HepG2 (cell line): ENCODE measurements around the gene GPR156. TPM values are rescaled to one million over a fixed set of nuclear protein-coding genes. Genes with fewer than 3 reads are reported as not detected.

Experiments used
- ATAC-seq: fragments of 200-7000 bp; cut with Tn5 transposase; 3 replicates; pipeline ENCODE4 v1.9.1; 2020; ENCODE audit warnings: mild to moderate bottlenecking, moderate library complexity
- BruUV-seq: library from RNA; stranded (reverse); fragments of 400-500 nt; replicated peaks from 2 replicates; lab custom pipeline; 2021; lab: Mats Ljungman, UMichigan
- CTCF ChIA-PET: fragments of 300-600 bp; formaldehyde crosslinking; extraction: SDS; loops from one replicate; lab custom pipeline; 2021; ENCODE audit warnings: low total read pairs, inconsistent platforms, low intra/inter-chr PET ratio; lab: Yijun Ruan, JAX
- POLR2A ChIA-PET: fragments of 350-600 bp; sonication (Branson Sonifier 250); formaldehyde crosslinking; loops from one replicate; lab custom pipeline; 2020; ENCODE audit warnings: antibody characterized with exemption, inconsistent platforms; lab: Yijun Ruan, JAX
- DNase-seq: peaks from one replicate; pipeline ENCODE4 v3.0.0-alpha.2; 2015; ENCODE audit warnings: low spot score
- FAIRE-seq: peaks from 3 replicates; lab custom pipeline; 2011; peaks lifted over from hg19 to GRCh38; lab: Jason Lieb, UNC
- H2AFZ ChIP-seq: one replicate; pipeline ENCODE4 v1.6.1; 2011; ENCODE audit warnings: low read length, inconsistent platforms
- H3K27ac ChIP-seq: fragments of 300-600 bp; 3 replicates; pipeline ENCODE4 v1.8.0; 2011; ENCODE audit warnings: mixed run types, mild to moderate bottlenecking, mixed read lengths, low read length, inconsistent platforms; ENCODE audit not compliant: insufficient read depth; ENCODE audit errors: extremely low read length
- H3K27me3 ChIP-seq, 2 experiments: fragments of 200-600 bp in 1 of 2; 2 replicates in 1 of 2; 3 replicates in 1 of 2; pipeline versions ENCODE4 v1.6.0 to v1.8.0; 2011; ENCODE audit warnings: low read length in 2 of 2, mild to moderate bottlenecking in 2 of 2, moderate library complexity in 2 of 2, inconsistent platforms in 1 of 2; ENCODE audit not compliant: insufficient read depth in 2 of 2, control insufficient read depth in 1 of 2
- H3K36me3 ChIP-seq, 2 experiments: fragments of 200-600 bp in 1 of 2; replicated peaks in 1 of 2; 2 replicates in 1 of 2; 3 replicates in 1 of 2; pipeline versions ENCODE4 v1.5.1 to v1.8.0; 2011; ENCODE audit warnings: low read length in 2 of 2, inconsistent platforms in 1 of 2; ENCODE audit not compliant: insufficient read depth in 2 of 2, control insufficient read depth in 1 of 2
- H3K4me1 ChIP-seq: 2 replicates; pipeline ENCODE4 v1.5.1; 2012; ENCODE audit warnings: low read length, inconsistent platforms; ENCODE audit not compliant: insufficient read depth
- H3K4me2 ChIP-seq: 2 replicates; pipeline ENCODE4 v1.6.0; 2011; ENCODE audit warnings: low read depth, low read length, inconsistent platforms
- H3K4me3 ChIP-seq, 3 experiments: fragments of 200-600 bp in 1 of 3; sonication (generic), shearing (Covaris generic) in 1 of 3; replicated peaks in 1 of 3; 2 replicates each; pipeline ENCODE4 v1.5.1; 2011 to 2016; ENCODE audit warnings: low read length in 3 of 3, inconsistent platforms in 2 of 3, low read depth in 2 of 3, mild to moderate bottlenecking in 2 of 3, control low read depth in 1 of 3, mixed read lengths in 1 of 3; ENCODE audit not compliant: insufficient read depth in 1 of 3
- H3K79me2 ChIP-seq: one replicate; pipeline ENCODE4 v1.6.1; 2011; ENCODE audit warnings: low read length, inconsistent platforms; ENCODE audit not compliant: insufficient read depth
- H3K9ac ChIP-seq: 2 replicates; pipeline ENCODE4 v1.6.0; 2011; ENCODE audit warnings: mild to moderate bottlenecking, low read depth, low read length, inconsistent platforms; ENCODE audit not compliant: insufficient read depth
- H3K9me3 ChIP-seq: 2 replicates; pipeline ENCODE4 v1.5.1; 2012; ENCODE audit warnings: mild to moderate bottlenecking, low read length
- H4K20me1 ChIP-seq: 2 replicates; pipeline ENCODE4 v1.6.0; 2011; ENCODE audit warnings: inconsistent platforms, mild to moderate bottlenecking, low read length, moderate library complexity; ENCODE audit not compliant: insufficient read depth
- IRF1 ChIP-seq: sonication (generic); formaldehyde crosslinking; IDR thresholded peaks from 2 replicates; pipeline ENCODE4 v1.4.0; 2020; ENCODE audit warnings: low read depth, mild to moderate bottlenecking, missing genetic modification reagents
- MIER3 ChIP-seq: IDR thresholded peaks from 2 replicates; pipeline ENCODE4 v1.6.1; 2016; ENCODE audit warnings: missing compliant biosample characterization, borderline replicate concordance
- NCOA2 ChIP-seq: sonication (generic); formaldehyde crosslinking; IDR thresholded peaks from 2 replicates; pipeline ENCODE4 v1.8.0; 2022; ENCODE audit warnings: inconsistent platforms
- ZBTB38 ChIP-seq: sonication (generic); formaldehyde crosslinking; IDR thresholded peaks from 2 replicates; pipeline ENCODE4 v1.5.1; 2020; ENCODE audit warnings: mild to moderate bottlenecking, missing genetic modification reagents
- ZKSCAN5 ChIP-seq: sonication (generic); formaldehyde crosslinking; IDR thresholded peaks from 2 replicates; pipeline ENCODE4 v1.5.1; 2020; ENCODE audit warnings: mild to moderate bottlenecking, missing genetic modification reagents
- ZNF280D ChIP-seq: sonication (generic); formaldehyde crosslinking; IDR thresholded peaks from 2 replicates; pipeline ENCODE4 v1.5.1; 2020; ENCODE audit warnings: mild to moderate bottlenecking, missing genetic modification reagents
- ZNF441 ChIP-seq: sonication (generic); formaldehyde crosslinking; IDR thresholded peaks from 2 replicates; pipeline ENCODE4 v1.7.0; 2021; ENCODE audit warnings: missing genetic modification reagents, borderline replicate concordance
- ZNF501 ChIP-seq: sonication (generic); formaldehyde crosslinking; IDR thresholded peaks from 2 replicates; pipeline ENCODE4 v1.5.1; 2020; ENCODE audit warnings: mild to moderate bottlenecking, moderate library complexity, missing genetic modification reagents
- ZNF513 ChIP-seq: sonication (generic); formaldehyde crosslinking; conservative IDR thresholded peaks from 2 replicates; pipeline ENCODE4 v1.5.0; 2020; ENCODE audit warnings: missing genetic modification reagents
- ZNF550 ChIP-seq: sonication (generic); formaldehyde crosslinking; IDR thresholded peaks from 2 replicates; pipeline ENCODE4 v1.4.0; 2020; ENCODE audit warnings: mild to moderate bottlenecking, missing genetic modification reagents, borderline replicate concordance
- ZNF83 ChIP-seq: sonication (generic); formaldehyde crosslinking; IDR thresholded peaks from 2 replicates; pipeline ENCODE4 v1.4.0; 2020; ENCODE audit warnings: missing genetic modification reagents, mild to moderate bottlenecking, borderline replicate concordance
- WGBS: methylation state at CpG from one replicate; pipeline ENCODE4 v1.1.6; 2017; ENCODE audit warnings: low lambda C conversion rate; 5-methylcytosine and 5-hydroxymethylcytosine counted together
- in situ Hi-C: cut with HindIII; loops from 2 replicates; pipeline ENCODE4 v1.10.0; 2017; ENCODE audit warnings: low pct_unique_long_range_greater_than_20kb; ENCODE audit not compliant: extremely low pct_ligation_motif_present
- intact Hi-C: fragments of 100-400 bp; cut with micrococcal nuclease; formaldehyde crosslinking; loops from one replicate; pipeline ENCODE4 v1.10.0; 2022; ENCODE audit not compliant: unreplicated experiment
- polyA plus RNA-seq, 8 experiments: library from polyadenylated mRNA; depleted of rRNA in 3 of 8; stranded (reverse) in 7 of 8; unstranded in 1 of 8; fragments of >200 nt; fragmentation: Illumina TruSeq in 4 of 8; extraction: Trizol in 4 of 8; gene quantifications; 2 replicates each; pipeline versions ENCODE4 v1.2.1 to v1.2.3, GENCODE V29; 2011 to 2016; ENCODE audit warnings: low read depth in 4 of 8, missing spikeins in 1 of 8, mixed read lengths in 1 of 8; ENCODE audit not compliant: insufficient read depth in 1 of 8
- total RNA-seq, 5 experiments: library from RNA; depleted of rRNA; stranded (reverse); fragments of >200 nt; fragmentation: Illumina TruSeq; extraction: Trizol; gene quantifications; 2 replicates each; pipeline ENCODE4 v1.2.3, GENCODE V29; 2016; ENCODE audit warnings: low read depth in 1 of 5

Gene GPR156
- total and polyA plus RNA-seq, 2 of the 13 experiments (the other 11 are each of a cell fraction or from before 2014, with no cell fraction given): not detected

- ChIA-PET CTCF (no interaction called here), POLR2A (interaction anchor here (1.2 kb wide), 1 partner anchor 45 kb away, joined by 3 read pairs; no protein-coding TSS in a partner anchor)
- Histone ChIP-seq H3K27ac (no peak overlapping the region), H2AFZ (no peak overlapping the region), H3K27me3 (no peaks in the 10 kb centered on the region; a peak in 1 of 5 replicates), H3K36me3 (no peaks in the 10 kb centered on the region), H3K4me1 (peaks cover 22% of the 10 kb centered on the region), H3K4me2 (no peak overlapping the region), H3K9me3 (no peaks in the 10 kb centered on the region), H3K79me2 (no peaks in the 10 kb centered on the region), H3K4me3 (no peak overlapping the region), H4K20me1 (no peaks in the 10 kb centered on the region), H3K9ac (no peak overlapping the region)
- in situ Hi-C loops: no loop called here
- no peak for FAIRE-seq
- intact Hi-C loops: no loop called here
- WGBS: 96% methylated on average over 32 of the region's 52 CpGs
- DNase-seq: no peak
- no TSS peak for BruUV-seq
- no peak for ATAC-seq
- TF ChIP-seq ZNF550 (CRISPR knock-in tag) (no peak), IRF1 (CRISPR knock-in tag) (no peak), ZNF441 (CRISPR knock-in tag) (no peak), ZNF83 (no peak), ZNF280D (CRISPR knock-in tag) (no peak), NCOA2 (CRISPR knock-in tag) (no peak), ZBTB38 (no peak), ZNF513 (CRISPR knock-in tag) (no peak), MIER3 (CRISPR knock-in tag) (no peak), ZKSCAN5 (no peak), ZNF501 (CRISPR knock-in tag) (no peak)
These were observed 144.8 kb downstream of the GPR156 start for GRCh38 chr3:120140098-120140742.
